Lung (tissue), 12 donors: ENCODE measurements around the gene SH2D4B. TPM values are rescaled to one million over a fixed set of nuclear protein-coding genes. Genes with fewer than 3 reads are reported as not detected.

Experiments
- ATAC-seq: fragments of 200-7000 bp; cut with Tn5 transposase; one replicate; pipeline ENCODE4 v1.9.1; 2020; ENCODE audit warnings: moderate number of reproducible peaks; ENCODE audit not compliant: insufficient read depth, low FRiP score
- DNase-seq, 3 donors: peaks; one replicate each; pipeline ENCODE4 v3.0.0-alpha.2; 2013 to 2017
- H3K27ac ChIP-seq, 2 donors: one replicate each; pipeline ENCODE4 v1.5.1; 2013; ENCODE audit warnings: mild to moderate bottlenecking in 2 of 2, moderate library complexity in 2 of 2, control low read depth in 1 of 2, inconsistent platforms in 1 of 2, low read depth in 1 of 2, low read length in 1 of 2
- H3K27me3 ChIP-seq, 3 donors: one replicate each; pipeline ENCODE4 v1.5.1; 2013; ENCODE audit warnings: low read length in 2 of 3; ENCODE audit not compliant: control insufficient read depth in 3 of 3, insufficient read depth in 3 of 3
- H3K36me3 ChIP-seq, 4 donors: one replicate each; pipeline ENCODE4 v1.5.1; 2013; ENCODE audit warnings: low read length in 4 of 4, mild to moderate bottlenecking in 1 of 4, moderate library complexity in 1 of 4; ENCODE audit not compliant: control insufficient read depth in 4 of 4, insufficient read depth in 4 of 4
- H3K4me1 ChIP-seq, 5 donors: one replicate each; pipeline ENCODE4 v1.5.1; 2013; ENCODE audit warnings: low read length in 5 of 5, mild to moderate bottlenecking in 2 of 5, moderate library complexity in 1 of 5; ENCODE audit not compliant: control insufficient read depth in 5 of 5, insufficient read depth in 5 of 5
- H3K4me3 ChIP-seq: one replicate; pipeline ENCODE4 v1.5.1; 2013; ENCODE audit warnings: mild to moderate bottlenecking, control low read depth, moderate library complexity
- H3K9ac ChIP-seq, 2 donors: one replicate each; pipeline ENCODE4 v1.5.1; 2013; ENCODE audit warnings: low read length in 2 of 2, control low read depth in 1 of 2; ENCODE audit not compliant: insufficient read depth in 1 of 2
- H3K9me3 ChIP-seq, 4 donors: one replicate each; pipeline ENCODE4 v1.5.1; 2013; ENCODE audit warnings: low read length in 3 of 4, mild to moderate bottlenecking in 1 of 4, moderate library complexity in 1 of 4; ENCODE audit not compliant: control insufficient read depth in 4 of 4, insufficient read depth in 3 of 4
- CTCF ChIP-seq: IDR thresholded peaks from 2 replicates; pipeline ENCODE4 v1.5.1; 2012; ENCODE audit warnings: mild to moderate bottlenecking; ENCODE audit errors: control extremely low read depth, extremely low read depth
- WGBS, 2 donors: extraction: QIAGEN DNeasy Blood & Tissue Kit; methylation state at CpG; one replicate each; pipeline ENCODE4 v1.1.7; 2013; 5-methylcytosine and 5-hydroxymethylcytosine counted together
- polyA plus RNA-seq, 2 donors: library from polyadenylated mRNA; stranded (reverse); fragments of 200-250 nt; gene quantifications; one replicate each; pipeline ENCODE4 v1.2.1, GENCODE V29; 2013
- total RNA-seq, 2 donors: library from RNA; depleted of rRNA in 1 of 2; stranded (reverse); fragments of >200 nt in 1 of 2; gene quantifications; one replicate each; pipeline ENCODE4 v1.2.1, GENCODE V29; 2014 to 2021
- donor health status: control.
- donor health status: control.
- donor health status: Bipolar disorder and iron deficiency.
- donor health status: healthy.
- donor health status: DM: yes; HTN: yes; CAD: no.

SH2D4B gene
- total and polyA plus RNA-seq, 4 donors, result 0.12 to 0.28 (median 0.21) TPM

- TF ChIP-seq CTCF, result peak; percentile 43
- H3K4me3 ChIP-seq, result no peak overlapping the region
- H3K27ac ChIP-seq, result no peak overlapping the region
- no peak overlapping the region for H3K9ac ChIP-seq
- peaks cover 0 to 5% (median 0%) of the 10 kb centered on the region in 5 donors for H3K4me1 ChIP-seq
- 23 to 24% methylated on average over 10 of the region's 10 CpGs for WGBS, 2 donors
- H3K36me3 ChIP-seq, result no peaks in the 10 kb centered on the region
- peak; percentile 77 for ATAC-seq
- DNase-seq, result peak; percentile 74 to 80 (median 74)
- H3K27me3 ChIP-seq, result no peaks in the 10 kb centered on the region
- no peaks in the 10 kb centered on the region for H3K9me3 ChIP-seq
These were observed 126.5 kb downstream of the SH2D4B start for GRCh38 chr10:80664071-80664680.

- no peaks in the 10 kb centered on the region for H3K36me3 ChIP-seq
- no peak for TF ChIP-seq CTCF
These were observed 131.8 kb downstream of the SH2D4B start for GRCh38 chr10:80669485-80669884.

GRCh38 chr10:80670774-80671173 lies 133.1 kb downstream of the SH2D4B start:
- Histone ChIP-seq H3K27me3 (no peaks in the 10 kb centered on the region), H3K36me3 (no peaks in the 10 kb centered on the region), H3K4me1 (no peaks in the 10 kb centered on the region), H3K4me3 (no peak overlapping the region), H3K9me3 (peaks cover 0 to under 1% (median 0%) of the 10 kb centered on the region in 4 donors), H3K9ac (no peak overlapping the region), H3K27ac (no peak overlapping the region)
- ATAC-seq (no peak), DNase-seq (no peak)
- 87 to 95% methylated on average over 6 of the region's 6 CpGs for WGBS, 2 donors
- no peak for TF ChIP-seq CTCF

More at GRCh38 chr10:80669485-80669884, 131.8 kb downstream of the SH2D4B start:
- H3K27me3 ChIP-seq, result no peaks in the 10 kb centered on the region
- DNase-seq, result no peak
- no peak overlapping the region for H3K4me3 ChIP-seq
- ATAC-seq, result no peak
- 95 to 98% methylated on average over 2 of the region's 2 CpGs for WGBS, 2 donors
- H3K9me3 ChIP-seq, result no peaks in the 10 kb centered on the region
- H3K27ac ChIP-seq, result no peak overlapping the region
- no peaks in the 10 kb centered on the region for H3K4me1 ChIP-seq
- no peak overlapping the region for H3K9ac ChIP-seq

- Histone ChIP-seq H3K4me1 (no peaks in the 10 kb centered on the region), H3K4me3 (no peak overlapping the region), H3K9me3 (peaks cover 0 to 4% (median 0%) of the 10 kb centered on the region in 4 donors), H3K36me3 (no peaks in the 10 kb centered on the region), H3K27me3 (no peaks in the 10 kb centered on the region), H3K9ac (no peak overlapping the region), H3K27ac (no peak overlapping the region)
- no peak for DNase-seq
- no peak for ATAC-seq
- WGBS, 2 donors, result 77 to 89% methylated on average over 5 of the region's 5 CpGs
- no peak for TF ChIP-seq CTCF
These were observed 134.1 kb downstream of the SH2D4B start for GRCh38 chr10:80671847-80672246.
